K562 (cell line): ENCODE data around the gene USP35. TPM values are rescaled to one million over a fixed set of nuclear protein-coding genes. Genes with fewer than 3 reads are reported as not detected.

Experiments used
- ARID1B ChIP-seq: fragments of 450-650 bp; IDR thresholded peaks from 2 replicates; pipeline ENCODE4 v1.6.1; 2016; ENCODE audit warnings: antibody characterized with exemption, mild to moderate bottlenecking, inconsistent platforms
- ARID2 ChIP-seq: fragments of 450-650 bp; IDR thresholded peaks from 2 replicates; pipeline ENCODE4 v1.6.1; 2017; ENCODE audit warnings: antibody characterized with exemption, mild to moderate bottlenecking
- DACH1 ChIP-seq: fragments of 450-650 bp; IDR thresholded peaks from 2 replicates; pipeline ENCODE4 v1.6.1; 2018; ENCODE audit not compliant: partially characterized antibody
- ESRRB ChIP-seq: fragments of 250-450 bp; sonication (Bioruptor Pico); IDR thresholded peaks from 2 replicates; pipeline ENCODE4 v1.5.0; 2020; ENCODE audit warnings: mild to moderate bottlenecking, moderate library complexity, borderline replicate concordance
- FOXK1 ChIP-seq: sonication (generic); formaldehyde crosslinking; IDR thresholded peaks from 2 replicates; pipeline ENCODE4 v1.8.0; 2022; ENCODE audit warnings: missing genetic modification reagents, mild to moderate bottlenecking, borderline replicate concordance
- NCOA4 ChIP-seq: fragments of 450-650 bp; IDR thresholded peaks from 2 replicates; pipeline ENCODE4 v1.6.1; 2018; ENCODE audit warnings: mild to moderate bottlenecking; ENCODE audit not compliant: partially characterized antibody
- POLR2B ChIP-seq: fragments of 450-650 bp; IDR thresholded peaks from 2 replicates; pipeline ENCODE4 v1.6.1; 2018; ENCODE audit warnings: low read depth; ENCODE audit not compliant: partially characterized antibody
- PTRF ChIP-seq: fragments of 450-650 bp; IDR thresholded peaks from 2 replicates; pipeline ENCODE4 v1.6.1; 2016; ENCODE audit warnings: mild to moderate bottlenecking, missing genetic modification characterization, missing compliant biosample characterization
- RBM34 ChIP-seq: fragments of 200-400 bp; formaldehyde crosslinking; IDR thresholded peaks from 2 replicates; pipeline ENCODE4 v1.6.1; 2018; ENCODE audit warnings: low read length, borderline replicate concordance; ENCODE audit not compliant: insufficient read depth
- TAF7 ChIP-seq: fragments of 450-650 bp; IDR thresholded peaks from 2 replicates; pipeline ENCODE4 v1.6.1; 2016; ENCODE audit warnings: missing genetic modification characterization, missing compliant biosample characterization
- U2AF1 ChIP-seq: fragments of 200-400 bp; formaldehyde crosslinking; optimal IDR thresholded peaks from 2 replicates; pipeline ENCODE3; 2017; ENCODE audit warnings: mild to moderate bottlenecking, low read depth, low read length, moderate library complexity
- ZNF12 ChIP-seq: sonication (generic); formaldehyde crosslinking; IDR thresholded peaks from 2 replicates; pipeline ENCODE4 v1.4.0; 2020; ENCODE audit warnings: mild to moderate bottlenecking, missing genetic modification reagents
- ZNF232 ChIP-seq: sonication (generic); formaldehyde crosslinking; IDR thresholded peaks from 2 replicates; pipeline ENCODE4 v1.8.0; 2022; ENCODE audit warnings: mild to moderate bottlenecking, missing genetic modification reagents
- ZNF717 ChIP-seq: fragments of 250-450 bp; sonication (Bioruptor Pico); IDR thresholded peaks from 2 replicates; pipeline ENCODE4 v1.5.0; 2021
- polyA plus RNA-seq, 8 experiments: library from polyadenylated mRNA; depleted of rRNA in 4 of 8; stranded (reverse) in 5 of 8; unstranded in 3 of 8; fragments of >200 nt; fragmentation: Nextera tagmentation in 2 of 8; fragmentation: Illumina TruSeq in 1 of 8; extraction: Ambion mirVana in 2 of 8; extraction: Trizol in 1 of 8; gene quantifications; 2 replicates each; pipeline versions ENCODE4 v1.2.1 to v1.2.3, GENCODE V29; 2011 to 2014; ENCODE audit warnings: inconsistent platforms in 1 of 8, missing spikeins in 1 of 8
- total RNA-seq, 7 experiments: library from RNA; depleted of rRNA in 6 of 7; stranded (reverse); fragments of >200 nt in 6 of 7; fragmentation: Illumina TruSeq in 2 of 7; extraction: Trizol in 2 of 7; gene quantifications; 2 replicates each; pipeline versions ENCODE4 v1.2.1 to v1.2.3, GENCODE V29; 2011 to 2021; ENCODE audit warnings: low replicate concordance in 1 of 7
- TF ChIP-seq, protein P1 (sequence below): fragments of 250-450 bp; sonication (Bioruptor Pico); IDR thresholded peaks from 2 replicates; pipeline ENCODE4 v1.8.0; 2022; ENCODE audit warnings: inconsistent platforms
- TF ChIP-seq, protein P2 (sequence below): fragments of 200-800 bp; sonication (Bioruptor generic); IDR thresholded peaks from 2 replicates; pipeline ENCODE4 v1.6.1; 2017; ENCODE audit warnings: missing genetic modification characterization, missing compliant biosample characterization
- TF ChIP-seq, protein P3 (sequence below), 2 experiments: fragments of 450-650 bp in 1 of 2; IDR thresholded peaks; 2 replicates each; pipeline ENCODE4 v1.6.1; 2011 to 2017; ENCODE audit warnings: low read depth in 2 of 2, antibody characterized with exemption in 1 of 2, borderline replicate concordance in 1 of 2, low read length in 1 of 2, mild to moderate bottlenecking in 1 of 2, mixed read lengths in 1 of 2; ENCODE audit not compliant: control insufficient read depth in 1 of 2
- TF ChIP-seq, protein P4 (sequence below): fragments of 250-450 bp; sonication (Bioruptor Pico); IDR thresholded peaks from 2 replicates; pipeline ENCODE4 v1.4.0; 2020; ENCODE audit warnings: borderline replicate concordance

USP35 gene
- total and polyA plus RNA-seq, 9 of the 15 experiments (the other 6 are each of a cell fraction or from before 2014, with no cell fraction given), result 0.01 to 4.8 (median 3.6) TPM

DNA sequence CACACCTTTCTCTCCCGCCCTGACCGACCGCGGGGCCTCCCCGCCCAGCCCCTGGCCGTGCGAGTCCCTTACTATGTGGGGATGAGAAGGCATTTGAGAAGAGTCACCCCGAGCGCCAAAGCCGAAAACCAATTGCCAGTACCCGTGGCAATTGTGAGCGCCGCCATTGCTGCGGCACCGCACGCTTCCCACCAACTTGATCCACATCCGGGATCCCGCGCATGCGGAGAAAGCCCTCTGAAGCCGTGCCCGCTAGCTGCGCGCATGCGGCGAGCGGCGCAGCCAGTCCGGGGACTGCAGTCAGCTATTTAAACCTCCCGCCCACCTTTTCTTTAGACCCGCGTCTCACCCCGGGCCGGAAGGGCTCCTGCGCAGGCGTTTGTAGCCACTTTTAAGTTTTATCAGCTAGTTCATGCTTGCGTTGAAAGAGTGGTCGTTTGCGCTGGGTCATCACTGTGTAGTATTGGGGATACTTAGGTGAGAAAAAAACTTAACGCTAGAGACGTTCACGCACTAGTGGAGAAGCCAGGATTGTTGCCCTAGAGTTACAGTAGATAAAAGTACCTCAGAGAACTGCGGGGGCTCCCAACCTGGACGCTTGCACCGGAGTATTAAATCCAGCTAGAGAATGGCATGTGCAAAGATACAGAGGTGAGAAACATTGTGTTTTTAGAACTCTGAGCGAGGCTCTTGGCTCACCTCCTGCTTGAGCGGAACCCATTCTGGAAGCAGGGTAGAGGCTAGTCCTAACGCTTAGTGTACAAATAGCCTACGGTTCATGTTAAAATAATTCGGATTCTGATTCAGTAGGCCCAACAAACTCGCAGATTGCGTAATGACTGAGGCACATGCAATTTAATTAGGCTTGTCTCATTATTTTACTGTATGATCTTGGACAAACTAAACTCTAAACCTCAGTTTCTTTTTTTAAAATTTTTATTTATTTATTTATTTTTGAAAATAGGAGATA, 49.0 kb upstream of the USP35 start, which contains the start of gene ALG8 (continued):
- TF ChIP-seq, protein P1, sequence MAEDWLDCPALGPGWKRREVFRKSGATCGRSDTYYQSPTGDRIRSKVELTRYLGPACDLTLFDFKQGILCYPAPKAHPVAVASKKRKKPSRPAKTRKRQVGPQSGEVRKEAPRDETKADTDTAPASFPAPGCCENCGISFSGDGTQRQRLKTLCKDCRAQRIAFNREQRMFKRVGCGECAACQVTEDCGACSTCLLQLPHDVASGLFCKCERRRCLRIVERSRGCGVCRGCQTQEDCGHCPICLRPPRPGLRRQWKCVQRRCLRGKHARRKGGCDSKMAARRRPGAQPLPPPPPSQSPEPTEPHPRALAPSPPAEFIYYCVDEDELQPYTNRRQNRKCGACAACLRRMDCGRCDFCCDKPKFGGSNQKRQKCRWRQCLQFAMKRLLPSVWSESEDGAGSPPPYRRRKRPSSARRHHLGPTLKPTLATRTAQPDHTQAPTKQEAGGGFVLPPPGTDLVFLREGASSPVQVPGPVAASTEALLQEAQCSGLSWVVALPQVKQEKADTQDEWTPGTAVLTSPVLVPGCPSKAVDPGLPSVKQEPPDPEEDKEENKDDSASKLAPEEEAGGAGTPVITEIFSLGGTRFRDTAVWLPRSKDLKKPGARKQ (CRISPR knock-in tag), result no peak
- TF ChIP-seq U2AF1 (no peak), ARID1B (peak; percentile 31; the same call in 1 of the 2 replicates), FOXK1 (no peak), NCOA4 (no peak), ZNF232 (CRISPR knock-in tag) (0 out of 2 replicates have a peak, but pooled peaks have one; percentile 61), POLR2B (peak; percentile 82), ARID2 (no peak), ZNF717 (CRISPR knock-in tag) (no peak), RBM34 (no peak), PTRF (tag) (no peak), TAF7 (tag) (peak; percentile 83), DACH1 (no peak), ZNF12 (CRISPR knock-in tag) (no peak), ESRRB (CRISPR knock-in tag) (no peak)
- TF ChIP-seq, protein P2, sequence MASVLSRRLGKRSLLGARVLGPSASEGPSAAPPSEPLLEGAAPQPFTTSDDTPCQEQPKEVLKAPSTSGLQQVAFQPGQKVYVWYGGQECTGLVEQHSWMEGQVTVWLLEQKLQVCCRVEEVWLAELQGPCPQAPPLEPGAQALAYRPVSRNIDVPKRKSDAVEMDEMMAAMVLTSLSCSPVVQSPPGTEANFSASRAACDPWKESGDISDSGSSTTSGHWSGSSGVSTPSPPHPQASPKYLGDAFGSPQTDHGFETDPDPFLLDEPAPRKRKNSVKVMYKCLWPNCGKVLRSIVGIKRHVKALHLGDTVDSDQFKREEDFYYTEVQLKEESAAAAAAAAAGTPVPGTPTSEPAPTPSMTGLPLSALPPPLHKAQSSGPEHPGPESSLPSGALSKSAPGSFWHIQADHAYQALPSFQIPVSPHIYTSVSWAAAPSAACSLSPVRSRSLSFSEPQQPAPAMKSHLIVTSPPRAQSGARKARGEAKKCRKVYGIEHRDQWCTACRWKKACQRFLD (CRISPR knock-in tag), result peak; percentile 87; the same call in 1 of the 2 replicates
- TF ChIP-seq, protein P3, sequence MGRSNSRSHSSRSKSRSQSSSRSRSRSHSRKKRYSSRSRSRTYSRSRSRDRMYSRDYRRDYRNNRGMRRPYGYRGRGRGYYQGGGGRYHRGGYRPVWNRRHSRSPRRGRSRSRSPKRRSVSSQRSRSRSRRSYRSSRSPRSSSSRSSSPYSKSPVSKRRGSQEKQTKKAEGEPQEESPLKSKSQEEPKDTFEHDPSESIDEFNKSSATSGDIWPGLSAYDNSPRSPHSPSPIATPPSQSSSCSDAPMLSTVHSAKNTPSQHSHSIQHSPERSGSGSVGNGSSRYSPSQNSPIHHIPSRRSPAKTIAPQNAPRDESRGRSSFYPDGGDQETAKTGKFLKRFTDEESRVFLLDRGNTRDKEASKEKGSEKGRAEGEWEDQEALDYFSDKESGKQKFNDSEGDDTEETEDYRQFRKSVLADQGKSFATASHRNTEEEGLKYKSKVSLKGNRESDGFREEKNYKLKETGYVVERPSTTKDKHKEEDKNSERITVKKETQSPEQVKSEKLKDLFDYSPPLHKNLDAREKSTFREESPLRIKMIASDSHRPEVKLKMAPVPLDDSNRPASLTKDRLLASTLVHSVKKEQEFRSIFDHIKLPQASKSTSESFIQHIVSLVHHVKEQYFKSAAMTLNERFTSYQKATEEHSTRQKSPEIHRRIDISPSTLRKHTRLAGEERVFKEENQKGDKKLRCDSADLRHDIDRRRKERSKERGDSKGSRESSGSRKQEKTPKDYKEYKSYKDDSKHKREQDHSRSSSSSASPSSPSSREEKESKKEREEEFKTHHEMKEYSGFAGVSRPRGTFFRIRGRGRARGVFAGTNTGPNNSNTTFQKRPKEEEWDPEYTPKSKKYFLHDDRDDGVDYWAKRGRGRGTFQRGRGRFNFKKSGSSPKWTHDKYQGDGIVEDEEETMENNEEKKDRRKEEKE (IDR thresholded peaks at IDR 0.05; ENCODE audit: borderline replicate concordance in 1 of 2, control insufficient read depth in 1 of 2, low read depth in 2 of 2, low read length in 1 of 2), result no peak
- TF ChIP-seq, protein P4, sequence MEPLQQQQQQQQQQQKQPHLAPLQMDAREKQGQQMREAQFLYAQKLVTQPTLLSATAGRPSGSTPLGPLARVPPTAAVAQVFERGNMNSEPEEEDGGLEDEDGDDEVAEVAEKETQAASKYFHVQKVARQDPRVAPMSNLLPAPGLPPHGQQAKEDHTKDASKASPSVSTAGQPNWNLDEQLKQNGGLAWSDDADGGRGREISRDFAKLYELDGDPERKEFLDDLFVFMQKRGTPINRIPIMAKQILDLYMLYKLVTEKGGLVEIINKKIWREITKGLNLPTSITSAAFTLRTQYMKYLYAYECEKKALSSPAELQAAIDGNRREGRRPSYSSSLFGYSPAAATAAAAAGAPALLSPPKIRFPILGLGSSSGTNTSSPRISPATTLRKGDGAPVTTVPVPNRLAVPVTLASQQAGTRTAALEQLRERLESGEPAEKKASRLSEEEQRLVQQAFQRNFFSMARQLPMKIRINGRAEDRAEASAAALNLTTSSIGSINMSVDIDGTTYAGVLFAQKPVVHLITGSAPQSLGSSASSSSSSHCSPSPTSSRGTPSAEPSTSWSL, result no peak
